K562 (cell line): ENCODE results near the gene PITPNM1. TPM values are rescaled to one million over a fixed set of nuclear protein-coding genes. Genes with fewer than 3 reads are reported as not detected.

Experiments used
- ATAC-seq: fragments of 200-7000 bp; cut with Tn5 transposase; 3 replicates; pipeline ENCODE4 v1.9.1; 2020; ENCODE audit warnings: moderate library complexity
- BruUV-seq: library from RNA; stranded (reverse); fragments of 400-500 nt; replicated peaks from 2 replicates; lab custom pipeline; 2021; lab: Mats Ljungman, UMichigan
- CTCF ChIA-PET: fragments of 300-600 bp; formaldehyde crosslinking; extraction: SDS; loops from one replicate; lab custom pipeline; 2021; ENCODE audit warnings: low intra/inter-chr PET ratio; lab: Yijun Ruan, JAX
- POLR2A ChIA-PET: fragments of 300-600, 350-650 bp; sonication (Branson Sonifier 250); formaldehyde crosslinking; extraction: SDS; loops from one replicate; lab custom pipeline; 2021; ENCODE audit warnings: antibody characterized with exemption, inconsistent platforms; lab: Yijun Ruan, JAX
- DNase-seq, 4 experiments: peaks; one replicate each; pipeline versions ENCODE4 v3.0.0 to v3.0.0-alpha.2; 2011 to 2018; ENCODE audit warnings: low spot score in 3 of 4, mixed read lengths in 3 of 4; ENCODE audit errors: extremely low read depth in 1 of 4
- FAIRE-seq: peaks from 2 replicates; lab custom pipeline; 2011; peaks lifted over from hg19 to GRCh38; lab: Jason Lieb, UNC
- H2AFZ ChIP-seq: 2 replicates; pipeline ENCODE4 v1.6.0; 2011; ENCODE audit warnings: low read depth, low read length, control low read depth, inconsistent platforms
- H3K27ac ChIP-seq: fragments of 200-600 bp; 3 replicates; pipeline ENCODE4 v1.8.0; 2011; ENCODE audit warnings: low read depth, mild to moderate bottlenecking, control low read depth, inconsistent platforms, low read length, moderate library complexity, mixed read lengths; ENCODE audit errors: extremely low read depth
- H3K27me3 ChIP-seq, 2 experiments: fragments of 300-600 bp in 1 of 2; 2 replicates in 1 of 2; 3 replicates in 1 of 2; pipeline versions ENCODE4 v1.6.0 to v1.8.0; 2011; ENCODE audit warnings: inconsistent platforms in 2 of 2, low read length in 2 of 2, mild to moderate bottlenecking in 1 of 2, mixed read lengths in 1 of 2, moderate library complexity in 1 of 2; ENCODE audit not compliant: control insufficient read depth in 2 of 2, insufficient read depth in 2 of 2
- H3K36me3 ChIP-seq: fragments of 300-600 bp; 3 replicates; pipeline ENCODE4 v1.8.0; 2011; ENCODE audit warnings: mild to moderate bottlenecking, low read length, inconsistent platforms; ENCODE audit not compliant: control insufficient read depth, insufficient read depth
- H3K4me1 ChIP-seq, 2 experiments: fragments of 200-600 bp in 1 of 2; replicated peaks in 1 of 2; 2 replicates in 1 of 2; 3 replicates in 1 of 2; pipeline versions ENCODE4 v1.5.1 to v1.8.0; 2011; ENCODE audit warnings: inconsistent platforms in 2 of 2, low read length in 2 of 2, mild to moderate bottlenecking in 1 of 2, mixed read lengths in 1 of 2, moderate library complexity in 1 of 2; ENCODE audit not compliant: control insufficient read depth in 2 of 2, insufficient read depth in 2 of 2
- H3K4me2 ChIP-seq: 2 replicates; pipeline ENCODE4 v1.6.1; 2011; ENCODE audit warnings: low read length, control low read depth, inconsistent platforms, mixed read lengths; ENCODE audit not compliant: insufficient read depth
- H3K4me3 ChIP-seq: fragments of 200-600 bp; sonication (generic), shearing (Covaris generic); 2 replicates; pipeline ENCODE4 v1.5.1; 2016; ENCODE audit warnings: control low read depth, inconsistent platforms
- H3K79me2 ChIP-seq: fragments of 200-600 bp; 3 replicates; pipeline ENCODE4 v1.8.0; 2011; ENCODE audit warnings: low read length, inconsistent platforms; ENCODE audit not compliant: control insufficient read depth, insufficient read depth
- H3K9ac ChIP-seq, 2 experiments: 2 replicates each; pipeline versions ENCODE4 v1.6.0 to v1.6.1; 2011; ENCODE audit warnings: low read depth in 2 of 2, low read length in 2 of 2, control low read depth in 1 of 2, inconsistent platforms in 1 of 2, mild to moderate bottlenecking in 1 of 2, mixed read lengths in 1 of 2; ENCODE audit not compliant: insufficient read depth in 1 of 2
- H3K9me1 ChIP-seq: one replicate; pipeline ENCODE4 v1.6.0; 2011; ENCODE audit warnings: inconsistent platforms, mild to moderate bottlenecking, low read length, moderate library complexity; ENCODE audit not compliant: control insufficient read depth, insufficient read depth
- H3K9me3 ChIP-seq: replicated peaks from 2 replicates; pipeline ENCODE4 v1.5.1; 2011; ENCODE audit warnings: low read depth, low read length, inconsistent platforms; ENCODE audit not compliant: control insufficient read depth, insufficient read depth
- H4K20me1 ChIP-seq: replicated peaks from 2 replicates; pipeline ENCODE4 v1.6.1; 2011; ENCODE audit warnings: low read length, inconsistent platforms, mixed read lengths; ENCODE audit not compliant: control insufficient read depth, insufficient read depth
- MBD1 ChIP-seq: fragments of 250-450 bp; sonication (Bioruptor Pico); IDR thresholded peaks from 2 replicates; pipeline ENCODE4 v1.8.0; 2022; ENCODE audit warnings: inconsistent platforms
- POLR2G ChIP-seq: fragments of 200-400 bp; formaldehyde crosslinking; IDR thresholded peaks from 2 replicates; pipeline ENCODE4 v1.6.1; 2017; ENCODE audit warnings: low read depth, mild to moderate bottlenecking, antibody characterized with exemption, low read length, moderate library complexity
- SMARCE1 ChIP-seq: fragments of 450-650 bp; IDR thresholded peaks from 2 replicates; pipeline ENCODE4 v1.7.1; 2016; ENCODE audit warnings: mild to moderate bottlenecking
- ZNF79 ChIP-seq: fragments of 250-450 bp; sonication (Bioruptor Pico); IDR thresholded peaks from 2 replicates; pipeline ENCODE4 v1.4.0; 2020; ENCODE audit warnings: low read depth, mild to moderate bottlenecking, moderate library complexity
- WGBS: fragments of 100-300 bp; shearing (Covaris generic); methylation state at CpG from one replicate; pipeline ENCODE4 v1.1.6; 2016; ENCODE audit warnings: low coverage, mixed read lengths; ENCODE audit not compliant: insufficient coverage; ENCODE audit errors: missing lambda C conversion rate; 5-methylcytosine and 5-hydroxymethylcytosine counted together
- in situ Hi-C: fragments of 300-500 bp; cut with MboI; formaldehyde crosslinking; loops from 4 replicates; pipeline ENCODE4 v1.15.0; 2018; ENCODE audit warnings: inconsistent platforms, mixed read lengths
- intact Hi-C: fragments of 100-400 bp; cut with micrococcal nuclease; formaldehyde crosslinking; loops from 2 replicates; pipeline ENCODE4 v1.14.2; 2022
- polyA plus RNA-seq, 8 experiments: library from polyadenylated mRNA; depleted of rRNA in 4 of 8; stranded (reverse) in 5 of 8; unstranded in 3 of 8; fragments of >200 nt; fragmentation: Nextera tagmentation in 2 of 8; fragmentation: Illumina TruSeq in 1 of 8; extraction: Ambion mirVana in 2 of 8; extraction: Trizol in 1 of 8; gene quantifications; 2 replicates each; pipeline versions ENCODE4 v1.2.1 to v1.2.3, GENCODE V29; 2011 to 2014; ENCODE audit warnings: inconsistent platforms in 1 of 8, missing spikeins in 1 of 8
- total RNA-seq, 7 experiments: library from RNA; depleted of rRNA in 6 of 7; stranded (reverse); fragments of >200 nt in 6 of 7; fragmentation: Illumina TruSeq in 2 of 7; extraction: Trizol in 2 of 7; gene quantifications; 2 replicates each; pipeline versions ENCODE4 v1.2.1 to v1.2.3, GENCODE V29; 2011 to 2021; ENCODE audit warnings: low replicate concordance in 1 of 7

Gene PITPNM1
- total and polyA plus RNA-seq, 9 of the 15 experiments (the other 6 are each of a cell fraction or from before 2014, with no cell fraction given): 0.11 to 53.7 (median 16.0) TPM

DNA sequence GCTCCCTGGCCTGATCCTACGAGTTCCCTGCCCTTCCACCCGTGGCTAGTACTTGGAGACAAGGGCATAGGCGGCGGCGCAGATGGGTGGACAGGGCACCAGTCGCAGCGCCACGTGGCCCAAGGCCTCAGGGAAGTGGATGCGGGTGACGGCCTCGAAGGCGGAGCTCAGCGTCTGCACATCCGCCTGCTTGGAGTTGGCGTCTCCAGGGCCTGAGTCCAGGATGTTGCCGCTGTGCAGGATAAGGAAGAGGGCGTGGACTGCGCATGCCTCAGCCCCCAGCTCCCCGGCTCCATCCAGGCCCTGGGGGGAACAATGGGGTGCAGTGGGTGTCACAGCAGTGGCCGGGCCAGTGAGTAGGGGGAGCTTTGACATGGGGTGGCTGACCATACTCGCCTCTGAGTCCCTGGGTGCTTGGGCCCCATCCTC lies 6.6 kb downstream of the PITPNM1 start:
- no peaks in the 10 kb centered on the region for H3K27me3 ChIP-seq
- POLR2A ChIA-PET: interaction anchor here (1.0 to 1.5 kb wide), 4 partner anchors 9 to 153 kb away, joined by 3 to 9 read pairs (median 4); partner anchors contain the start of gene PTPRCAP
- no peak overlapping the region for H3K4me3 ChIP-seq
- H3K9me1 ChIP-seq: peaks cover 6% of the 10 kb centered on the region
- in situ Hi-C loops (no loop called here), intact Hi-C loops (no loop called here)
- no peak for FAIRE-seq
- no peak for DNase-seq
- ATAC-seq: no peak
- H3K4me2 ChIP-seq: no peak overlapping the region
- H3K9me3 ChIP-seq: no peaks in the 10 kb centered on the region
- CTCF ChIA-PET: no interaction called here
- no TSS peak for BruUV-seq
- 70% methylated on average over 17 of the region's 21 CpGs for WGBS
- H3K36me3 ChIP-seq: peaks cover 86% of the 10 kb centered on the region; the same call in 2 of the 3 replicates
- H4K20me1 ChIP-seq: no peaks in the 10 kb centered on the region
- peak overlapping the region in 1 of 2 experiments; percentile 65; a peak in 1 of 4 replicates for H3K9ac ChIP-seq
- H3K27ac ChIP-seq: no peak overlapping the region
- peaks cover 1% of the 10 kb centered on the region; the same call in 1 of the 3 replicates for H3K79me2 ChIP-seq
- no peak overlapping the region for H2AFZ ChIP-seq
- H3K4me1 ChIP-seq: peaks cover 0 to 57% of the 10 kb centered on the region in 2 experiments; a peak in 2 of 5 replicates
- 0 out of 2 replicates have a peak, but pooled peaks have one; percentile 19 for TF ChIP-seq POLR2G
- TF ChIP-seq SMARCE1: no peak

DNA sequence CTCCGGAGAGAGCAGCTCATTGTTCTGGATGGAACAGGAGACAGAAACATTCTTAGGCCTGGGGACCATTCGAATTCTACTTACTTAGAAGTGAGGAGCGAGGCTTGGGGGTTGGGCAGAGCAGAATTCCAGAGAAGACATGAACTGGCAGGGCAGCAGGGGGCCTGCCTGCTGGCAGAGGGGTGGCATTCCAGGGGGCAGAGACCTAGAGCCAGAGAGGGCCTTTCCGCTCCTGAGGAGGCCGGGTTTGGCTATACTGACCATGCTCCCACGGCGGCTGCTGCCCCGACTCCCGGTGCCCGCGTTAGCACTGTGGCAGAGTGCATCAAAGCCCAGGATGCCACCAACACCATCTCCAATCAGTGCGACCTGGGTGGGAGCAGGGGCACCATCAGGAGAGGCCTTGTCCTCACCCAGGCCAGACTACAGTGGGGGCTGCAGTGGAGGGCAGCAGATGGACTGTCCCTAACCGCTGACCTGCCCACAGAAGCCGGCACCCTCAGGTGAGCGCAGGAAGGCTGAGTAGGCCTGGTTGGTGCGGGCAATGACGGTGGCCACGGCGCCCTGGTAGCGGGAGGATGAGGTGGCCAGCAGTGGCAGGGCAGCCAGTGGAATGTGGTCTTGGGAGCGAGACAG lies 7.4 kb downstream of the PITPNM1 start:
- ATAC-seq (no peak), FAIRE-seq (no peak), DNase-seq (no peak)
- Histone ChIP-seq H3K9ac (peak overlapping the region in 1 of 2 experiments; percentile 17; a peak in 1 of 4 replicates), H3K4me3 (no peak overlapping the region), H3K9me1 (peaks cover 6% of the 10 kb centered on the region), H3K9me3 (no peaks in the 10 kb centered on the region), H2AFZ (no peak overlapping the region), H3K4me2 (no peak overlapping the region), H3K4me1 (peaks cover 0 to 57% of the 10 kb centered on the region in 2 experiments; a peak in 2 of 5 replicates), H4K20me1 (no peaks in the 10 kb centered on the region), H3K27me3 (no peaks in the 10 kb centered on the region), H3K27ac (no peak overlapping the region), H3K79me2 (no peaks in the 10 kb centered on the region), H3K36me3 (peaks cover 91% of the 10 kb centered on the region; the same call in 2 of the 3 replicates)
- ChIA-PET CTCF (no interaction called here), POLR2A (interaction anchor here (1.0 to 1.1 kb wide), 2 partner anchors 10 to 61 kb away, joined by 3 to 4 read pairs; partner anchors contain the start of gene PTPRCAP)
- in situ Hi-C loops: no loop called here
- WGBS: 94% methylated on average over 14 of the region's 21 CpGs
- intact Hi-C loops: no loop called here
- BruUV-seq: no TSS peak
- TF ChIP-seq MBD1 (CRISPR knock-in tag) (no peak), ZNF79 (CRISPR knock-in tag) (no peak)
